Immature natural killer cell (primary cell): Measurements from ENCODE around the gene LRMDA. TPM values are rescaled to one million over a fixed set of nuclear protein-coding genes. Genes with fewer than 3 reads are reported as not detected.

Source experiments
- DNase-seq, 3 donors: peaks; one replicate each; pipeline ENCODE4 v3.0.0; 2022; ENCODE audit warnings: mixed read lengths in 1 of 3
- H3K27ac Mint-ChIP-seq, 6 donors: one replicate each; pipeline ENCODE4 v1.8.0; 2020; ENCODE audit warnings: mixed read lengths in 6 of 6, mild to moderate bottlenecking in 5 of 6, inconsistent platforms in 4 of 6, moderate library complexity in 3 of 6
- H3K27me3 Mint-ChIP-seq, 3 donors: one replicate each; pipeline ENCODE4 v1.8.0; 2020 to 2021; ENCODE audit warnings: low read depth in 3 of 3, mild to moderate bottlenecking in 3 of 3, mixed read lengths in 3 of 3, moderate library complexity in 3 of 3, inconsistent platforms in 1 of 3
- H3K36me3 Mint-ChIP-seq, 3 donors: one replicate each; pipeline ENCODE4 v1.8.0; 2020; ENCODE audit warnings: mixed read lengths in 3 of 3, inconsistent platforms in 2 of 3, mild to moderate bottlenecking in 2 of 3
- H3K4me1 Mint-ChIP-seq, 2 donors: one replicate each; pipeline ENCODE4 v1.8.0; 2020; ENCODE audit warnings: inconsistent platforms in 2 of 2, mild to moderate bottlenecking in 2 of 2, mixed read lengths in 2 of 2, moderate library complexity in 1 of 2
- H3K4me3 Mint-ChIP-seq, 5 donors: one replicate each; pipeline ENCODE4 v1.8.0; 2020; ENCODE audit warnings: mild to moderate bottlenecking in 5 of 5, mixed read lengths in 5 of 5, inconsistent platforms in 3 of 5, moderate library complexity in 3 of 5
- H3K9me3 Mint-ChIP-seq, 6 donors: one replicate each; pipeline ENCODE4 v1.8.0; 2020; ENCODE audit warnings: mild to moderate bottlenecking in 6 of 6, mixed read lengths in 6 of 6, inconsistent platforms in 4 of 6, moderate library complexity in 3 of 6
- polyA plus RNA-seq, 3 donors: library from polyadenylated mRNA; unstranded; fragments of 300-500 nt; fragmentation: Illumina TruSeq; gene quantifications; one replicate each; pipeline ENCODE4 v1.2.3, GENCODE V29; 2021

LRMDA gene
- polyA plus RNA-seq, 3 donors from 2014 or later = 1.7 to 14.2 (median 2.3) TPM

DNA sequence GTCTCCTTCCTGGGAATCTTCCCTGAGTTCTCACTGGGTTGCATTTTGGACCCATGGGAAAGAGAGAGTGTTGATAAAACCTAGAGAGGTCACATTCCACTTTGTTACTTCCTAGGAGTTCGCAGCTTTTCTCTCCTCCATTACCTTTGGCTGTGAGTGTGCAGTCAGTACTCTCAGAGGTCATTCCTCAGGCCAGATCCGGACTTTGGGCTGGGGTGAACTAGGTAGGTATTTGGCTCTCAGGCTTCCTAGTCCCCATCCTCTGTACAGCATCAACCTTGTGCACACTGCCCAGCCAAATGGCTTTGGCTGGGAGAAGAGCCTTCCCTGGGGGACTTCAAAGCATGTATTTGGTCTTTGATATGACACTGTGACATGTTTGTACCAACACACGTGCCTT lies 508.1 kb downstream of the LRMDA start:
- Mint-ChIP-seq H3K4me3 (no peak overlapping the region), H3K27me3 (peaks cover 0 to 5% (median 3%) of the 10 kb centered on the region in 3 donors), H3K4me1 (no peaks in the 10 kb centered on the region), H3K27ac (no peak overlapping the region), H3K36me3 (no peaks in the 10 kb centered on the region), H3K9me3 (peaks cover 0 to 2% (median 0%) of the 10 kb centered on the region in 6 donors)
- DNase-seq = no peak

DNA sequence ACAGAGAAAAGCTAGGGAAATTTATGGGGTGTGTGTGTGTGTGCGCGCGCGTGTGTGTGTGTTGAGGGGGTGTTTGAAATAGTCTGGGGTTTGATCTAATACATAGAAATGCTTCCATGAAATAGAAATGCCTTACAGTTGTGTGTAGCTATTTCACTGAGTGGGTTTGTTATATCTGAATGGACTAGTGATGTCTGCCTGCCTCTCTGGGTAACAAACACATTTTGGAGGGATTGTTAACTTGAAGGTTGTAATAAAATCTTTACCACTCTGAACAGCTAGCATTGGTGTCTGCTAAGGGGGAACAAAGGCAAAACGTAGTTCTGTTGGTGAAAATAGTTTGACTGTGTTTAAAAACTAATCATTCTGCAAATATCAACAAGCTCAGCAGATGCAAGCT lies 509.3 kb downstream of the LRMDA start:
- no peak for DNase-seq
- H3K27ac Mint-ChIP-seq = no peak overlapping the region
- H3K4me1 Mint-ChIP-seq = no peaks in the 10 kb centered on the region
- peaks cover 0 to 9% (median 2%) of the 10 kb centered on the region in 6 donors for H3K9me3 Mint-ChIP-seq
- peaks cover 0 to 3% (median 2%) of the 10 kb centered on the region in 3 donors for H3K27me3 Mint-ChIP-seq
- H3K36me3 Mint-ChIP-seq = no peaks in the 10 kb centered on the region
- no peak overlapping the region for H3K4me3 Mint-ChIP-seq

DNA sequence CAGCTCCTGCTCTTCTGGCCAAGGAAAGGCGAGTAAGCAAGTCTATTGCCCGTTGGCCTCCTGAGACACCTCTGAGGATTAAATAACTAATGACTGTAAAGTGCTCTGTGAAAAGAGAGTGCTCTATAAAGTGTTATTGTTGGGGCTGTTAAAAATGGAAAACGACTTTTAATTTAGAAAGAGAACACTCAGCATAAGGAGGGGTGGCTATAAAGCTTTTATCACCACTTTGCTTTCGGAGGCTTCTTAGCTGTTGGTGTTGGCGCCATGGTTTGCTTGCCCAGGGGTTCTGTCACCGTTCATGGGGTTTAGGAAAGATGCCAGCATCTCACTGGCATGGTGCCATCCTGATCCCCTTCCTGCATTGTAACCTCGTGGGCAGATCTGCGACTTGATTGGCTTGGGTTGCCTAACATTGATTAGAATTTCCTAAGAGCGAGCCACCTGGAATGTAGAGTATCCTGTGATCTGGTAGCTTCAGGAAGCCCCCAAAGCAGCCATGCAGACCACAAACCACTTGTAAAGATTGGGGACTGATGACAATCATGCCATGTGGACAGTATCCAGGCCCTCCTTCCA lies 509.9 kb downstream of the LRMDA start:
- Mint-ChIP-seq H3K36me3 (no peaks in the 10 kb centered on the region), H3K4me3 (no peak overlapping the region), H3K4me1 (no peaks in the 10 kb centered on the region), H3K9me3 (peaks cover 0 to 9% (median 2%) of the 10 kb centered on the region in 6 donors), H3K27me3 (peaks cover 0 to 5% (median 2%) of the 10 kb centered on the region in 3 donors), H3K27ac (no peak overlapping the region)
- no peak for DNase-seq

DNA sequence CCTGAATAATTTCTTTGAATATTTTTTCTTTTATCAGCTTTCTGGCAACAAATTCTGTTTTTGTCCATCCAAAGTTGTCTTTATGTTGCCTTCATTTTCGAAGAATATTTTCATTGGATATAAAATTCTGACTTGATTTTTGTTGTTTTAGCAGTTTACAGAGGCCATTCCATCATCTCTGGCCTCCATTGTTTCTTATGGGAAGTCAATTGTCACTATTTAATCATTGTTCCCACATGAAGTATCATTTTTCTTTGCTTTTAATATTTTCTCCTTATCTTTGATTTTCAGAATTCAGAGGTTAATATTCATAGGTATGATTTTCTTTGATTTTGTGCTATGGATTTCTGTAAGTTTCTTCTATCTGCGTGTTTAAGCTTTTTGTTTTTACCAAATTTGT lies 512.6 kb downstream of the LRMDA start:
- H3K27me3 Mint-ChIP-seq = peaks cover 0 to 5% (median 2%) of the 10 kb centered on the region in 3 donors
- DNase-seq = no peak
- H3K9me3 Mint-ChIP-seq = peaks cover 0 to 9% (median 2%) of the 10 kb centered on the region in 6 donors
- no peaks in the 10 kb centered on the region for H3K4me1 Mint-ChIP-seq
- H3K27ac Mint-ChIP-seq = no peak overlapping the region
- H3K36me3 Mint-ChIP-seq = no peaks in the 10 kb centered on the region
- H3K4me3 Mint-ChIP-seq = no peak overlapping the region

DNA sequence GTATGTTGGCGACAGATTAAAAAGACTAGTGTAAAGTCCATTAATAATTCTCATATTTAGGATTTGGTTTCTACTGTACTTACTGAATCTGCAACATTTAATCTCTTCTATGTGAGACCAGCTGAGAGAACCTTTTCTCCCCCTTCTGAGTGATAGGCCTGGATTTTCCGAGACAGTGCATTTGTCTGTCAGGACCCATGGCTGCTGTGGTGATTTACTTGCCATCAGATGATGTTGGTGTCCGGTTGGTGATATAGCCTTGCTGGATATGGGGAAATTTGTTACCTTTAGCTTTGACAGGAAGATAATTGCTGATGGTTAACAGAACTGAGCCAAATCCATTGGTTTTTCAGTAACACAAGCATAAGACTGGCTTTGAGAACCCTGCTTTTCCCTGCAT lies 517.2 kb downstream of the LRMDA start:
- H3K27ac Mint-ChIP-seq = no peak overlapping the region
- no peaks in the 10 kb centered on the region for H3K36me3 Mint-ChIP-seq
- no peak overlapping the region for H3K4me3 Mint-ChIP-seq
- no peaks in the 10 kb centered on the region for H3K4me1 Mint-ChIP-seq
- peaks cover 2 to 4% (median 2%) of the 10 kb centered on the region in 3 donors for H3K27me3 Mint-ChIP-seq
- peaks cover 0 to 9% (median 2%) of the 10 kb centered on the region in 6 donors for H3K9me3 Mint-ChIP-seq
- no peak for DNase-seq

DNA sequence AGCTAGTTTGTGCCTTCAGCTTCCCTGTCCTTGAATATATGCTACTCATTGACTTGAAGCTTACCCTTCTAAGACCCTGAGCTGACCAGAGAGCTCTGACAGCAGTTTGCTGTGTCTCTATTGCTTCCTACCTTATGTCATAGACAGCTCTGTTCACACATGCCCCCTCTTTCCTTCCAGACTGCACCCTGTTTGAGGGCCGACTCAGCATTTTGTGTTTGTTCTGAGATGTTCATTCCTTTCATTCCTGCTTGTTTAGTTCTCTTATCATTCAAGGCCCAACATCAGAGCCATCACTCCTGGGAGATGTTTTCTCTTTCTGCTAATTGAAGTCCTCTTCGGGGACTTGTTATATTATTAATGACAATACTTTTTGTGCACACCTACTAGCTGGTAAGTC lies 518.9 kb downstream of the LRMDA start:
- Mint-ChIP-seq H3K4me3 (no peak overlapping the region), H3K4me1 (no peaks in the 10 kb centered on the region), H3K36me3 (no peaks in the 10 kb centered on the region), H3K9me3 (peaks cover 0 to 2% (median 1%) of the 10 kb centered on the region in 6 donors), H3K27ac (no peak overlapping the region), H3K27me3 (peaks cover 2 to 4% (median 2%) of the 10 kb centered on the region in 3 donors)
- DNase-seq = no peak

DNA sequence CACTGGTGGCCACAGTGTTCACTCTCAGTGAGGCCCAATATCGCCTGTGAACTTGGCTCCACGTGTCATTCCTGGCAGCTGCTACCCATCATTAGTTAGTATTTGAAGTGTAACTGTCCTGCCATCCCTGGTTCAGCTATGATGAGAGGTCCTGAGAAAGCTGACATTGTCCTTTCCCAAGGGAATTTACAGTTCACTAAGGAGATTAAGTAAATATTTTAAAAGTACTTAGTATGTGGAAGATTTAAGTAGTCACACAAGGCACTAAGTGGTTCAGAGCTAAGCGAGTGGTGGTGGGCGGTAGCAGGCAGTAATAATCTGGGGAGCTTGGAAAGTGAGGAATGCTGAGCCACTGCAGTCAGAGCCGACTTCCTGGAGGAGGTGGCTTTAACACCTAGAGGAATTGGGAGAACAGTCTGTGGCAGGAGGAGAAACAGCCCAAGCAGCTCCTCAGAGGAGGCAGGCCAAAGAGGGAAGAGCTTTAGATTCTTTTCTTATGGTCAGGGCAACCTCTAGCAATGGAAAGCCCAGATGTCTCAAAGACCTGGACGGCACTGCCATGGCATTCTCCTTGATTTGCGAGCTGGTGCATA lies 519.7 kb downstream of the LRMDA start:
- Mint-ChIP-seq H3K27ac (no peak overlapping the region), H3K9me3 (peaks cover 0 to 2% (median 0%) of the 10 kb centered on the region in 6 donors), H3K4me1 (no peaks in the 10 kb centered on the region), H3K36me3 (no peaks in the 10 kb centered on the region), H3K27me3 (peaks cover 2 to 4% (median 2%) of the 10 kb centered on the region in 3 donors), H3K4me3 (no peak overlapping the region)
- no peak for DNase-seq

DNA sequence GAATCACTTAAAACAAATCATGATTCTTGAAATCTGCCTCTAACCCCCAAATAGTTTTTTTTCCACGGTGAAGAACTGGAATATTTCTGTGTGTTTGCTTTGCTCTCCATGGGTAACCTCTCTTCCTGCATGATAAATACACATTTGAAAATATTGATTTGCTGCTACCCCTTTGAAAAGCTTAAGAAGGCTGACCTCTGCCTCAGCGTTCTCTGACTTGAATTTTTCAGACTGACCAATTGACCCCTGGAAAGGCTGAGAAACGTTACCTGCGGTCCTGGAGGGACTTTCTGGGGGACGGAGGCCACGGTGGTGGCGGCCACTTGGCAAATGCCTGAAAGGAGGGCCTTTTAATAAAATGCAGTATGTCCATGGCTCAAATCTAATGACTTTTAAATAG lies 520.2 kb downstream of the LRMDA start:
- DNase-seq = no peak
- Mint-ChIP-seq H3K27ac (no peak overlapping the region), H3K9me3 (peaks cover 0 to under 1% (median 0%) of the 10 kb centered on the region in 6 donors), H3K36me3 (no peaks in the 10 kb centered on the region), H3K4me3 (no peak overlapping the region), H3K27me3 (peaks cover 0 to 5% (median 4%) of the 10 kb centered on the region in 3 donors), H3K4me1 (no peaks in the 10 kb centered on the region)

DNA sequence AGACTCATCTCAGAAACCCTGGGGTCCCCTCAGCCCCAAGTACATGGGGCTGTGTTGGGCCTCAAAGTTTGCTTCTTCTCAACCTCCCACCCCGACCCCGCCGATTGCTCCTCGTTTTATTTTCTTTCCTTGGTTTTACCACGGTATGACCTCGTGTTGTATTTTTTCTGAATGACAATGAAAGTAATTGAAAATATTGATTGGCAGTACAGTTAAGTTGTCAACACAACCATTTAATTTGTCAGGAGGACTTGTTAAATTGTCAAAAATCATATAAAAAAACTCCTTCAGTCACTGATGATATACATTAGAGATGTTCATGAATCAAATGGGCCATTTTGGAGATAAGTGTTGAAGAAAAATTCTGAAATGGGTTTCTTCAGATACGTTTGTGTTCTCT lies 520.7 kb downstream of the LRMDA start:
- H3K27me3 Mint-ChIP-seq = peaks cover 0 to 5% (median 4%) of the 10 kb centered on the region in 3 donors
- H3K4me3 Mint-ChIP-seq = no peak overlapping the region

DNA sequence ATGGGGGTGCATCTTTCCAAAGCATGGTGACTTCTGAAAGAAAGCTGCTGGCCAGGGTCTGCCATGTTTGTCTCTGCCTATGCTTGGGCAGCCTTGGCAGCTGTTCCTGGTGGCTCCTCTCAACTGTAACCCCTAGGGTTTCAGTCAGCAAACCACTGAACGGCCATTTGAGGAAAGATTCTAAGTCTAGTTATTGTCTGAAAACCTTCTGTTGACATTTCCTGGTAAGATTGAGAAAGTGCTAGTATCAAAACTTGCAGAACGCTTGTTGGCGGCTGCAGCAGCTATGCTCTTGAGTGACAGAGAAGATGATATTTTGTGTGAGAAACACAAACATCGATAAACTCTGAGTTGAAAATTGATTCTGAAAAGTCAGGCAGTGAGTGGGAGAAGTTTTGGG lies 523.1 kb downstream of the LRMDA start:
- no peaks in the 10 kb centered on the region for H3K9me3 Mint-ChIP-seq
- no peaks in the 10 kb centered on the region for H3K4me1 Mint-ChIP-seq
- H3K4me3 Mint-ChIP-seq = no peak overlapping the region
- peaks cover 0 to 5% (median 4%) of the 10 kb centered on the region in 3 donors for H3K27me3 Mint-ChIP-seq
- no peaks in the 10 kb centered on the region for H3K36me3 Mint-ChIP-seq
- no peak for DNase-seq
- H3K27ac Mint-ChIP-seq = no peak overlapping the region

More for the DNA sequence above, 520.7 kb downstream of the LRMDA start:
- Mint-ChIP-seq H3K9me3 (no peaks in the 10 kb centered on the region), H3K4me1 (no peaks in the 10 kb centered on the region), H3K36me3 (no peaks in the 10 kb centered on the region), H3K27ac (no peak overlapping the region)
- DNase-seq = no peak

DNA sequence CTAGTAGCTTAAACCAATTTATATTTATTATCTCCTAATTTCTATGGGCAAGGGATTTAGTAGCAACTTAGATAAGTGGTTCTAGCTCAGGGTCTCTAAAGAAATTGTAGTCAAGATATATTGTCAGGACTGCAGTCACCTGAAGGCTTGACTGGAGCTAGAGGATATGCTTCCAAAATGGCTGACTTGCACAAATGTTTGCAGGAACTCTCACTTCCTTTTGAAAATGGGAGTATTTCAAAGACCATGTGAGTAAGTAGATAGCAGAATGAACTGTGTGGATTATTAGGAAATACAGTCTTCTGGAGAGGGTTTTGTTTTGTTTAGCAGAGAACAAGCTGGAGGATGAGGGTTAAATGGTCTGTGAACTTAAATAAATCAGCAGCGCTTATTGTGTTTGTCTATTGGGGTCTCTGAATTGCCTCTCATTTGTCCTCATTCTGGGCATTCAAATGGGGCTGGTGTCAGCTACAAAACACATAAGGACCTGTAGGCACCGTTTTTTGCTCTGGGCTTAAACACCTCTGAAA lies 524.6 kb downstream of the LRMDA start:
- H3K27ac Mint-ChIP-seq = no peak overlapping the region
- DNase-seq = no peak
- H3K4me3 Mint-ChIP-seq = no peak overlapping the region
- no peaks in the 10 kb centered on the region for H3K9me3 Mint-ChIP-seq
- no peaks in the 10 kb centered on the region for H3K36me3 Mint-ChIP-seq
- peaks cover 0 to 5% (median 2%) of the 10 kb centered on the region in 3 donors for H3K27me3 Mint-ChIP-seq
- H3K4me1 Mint-ChIP-seq = no peaks in the 10 kb centered on the region

DNA sequence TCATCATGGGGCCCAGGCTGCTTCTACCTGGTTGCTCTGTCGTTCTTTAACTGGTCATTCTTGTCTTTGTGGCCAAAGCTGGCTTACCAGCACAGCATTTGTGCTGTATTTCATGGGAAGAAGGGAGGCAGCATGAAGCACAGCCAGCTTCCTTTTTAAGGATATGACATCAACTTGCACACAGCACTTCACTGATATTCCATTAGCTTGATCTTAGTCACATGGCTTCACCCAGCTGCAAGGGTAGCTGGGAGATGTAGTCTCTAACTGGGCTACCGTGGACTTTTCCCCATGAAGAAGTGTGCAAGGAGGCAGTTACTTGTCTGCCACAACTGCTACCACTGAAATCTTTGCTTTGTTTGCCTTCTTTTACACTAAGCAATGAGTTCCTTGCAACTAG lies 525.2 kb downstream of the LRMDA start:
- Mint-ChIP-seq H3K9me3 (no peaks in the 10 kb centered on the region), H3K27ac (no peak overlapping the region), H3K27me3 (peaks cover 0 to 5% (median 0%) of the 10 kb centered on the region in 3 donors), H3K4me3 (no peak overlapping the region), H3K36me3 (no peaks in the 10 kb centered on the region), H3K4me1 (no peaks in the 10 kb centered on the region)
- DNase-seq = no peak

DNA sequence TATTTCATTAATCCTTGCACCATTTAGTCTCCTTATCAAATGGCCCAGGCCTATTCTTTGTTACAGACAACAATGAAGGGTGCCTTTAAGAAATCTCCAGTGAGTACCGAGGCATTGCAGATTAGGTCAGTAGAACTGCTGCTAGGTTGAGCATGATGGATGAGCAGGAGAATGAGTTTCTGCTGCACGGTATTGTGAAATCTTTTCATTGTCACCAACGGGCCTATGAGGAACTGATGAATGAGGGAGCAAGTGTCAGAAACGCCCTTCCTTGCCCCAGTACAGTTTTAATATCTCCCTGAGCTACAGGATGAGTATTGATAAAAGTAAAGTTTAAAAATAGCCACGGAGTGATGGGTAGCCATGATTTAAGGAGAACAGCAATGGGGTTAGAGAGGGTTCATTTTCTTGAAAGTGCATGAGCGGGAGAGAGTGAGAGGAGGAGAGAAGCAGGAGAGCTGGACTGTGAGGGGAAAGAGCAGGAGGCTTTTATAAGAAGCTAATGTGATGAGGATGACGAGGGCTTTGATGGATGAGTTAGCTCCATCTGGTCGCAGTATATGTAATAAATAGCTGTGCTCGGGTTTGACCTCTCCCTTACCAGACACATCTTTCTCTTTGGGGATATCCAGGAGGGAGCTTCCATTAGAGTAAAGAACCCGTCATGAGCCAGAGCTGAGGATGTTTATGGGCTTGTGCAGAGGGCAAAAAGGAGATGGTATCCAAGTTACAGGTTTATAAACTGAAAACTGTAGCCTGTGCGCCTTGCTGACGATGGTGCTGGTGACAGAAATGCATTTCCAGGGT lies 526.1 kb downstream of the LRMDA start:
- no peak for DNase-seq
- Mint-ChIP-seq H3K9me3 (no peaks in the 10 kb centered on the region), H3K4me1 (no peaks in the 10 kb centered on the region), H3K4me3 (no peak overlapping the region), H3K27ac (no peak overlapping the region), H3K36me3 (no peaks in the 10 kb centered on the region), H3K27me3 (peaks cover 0 to 5% (median 0%) of the 10 kb centered on the region in 3 donors)

DNA sequence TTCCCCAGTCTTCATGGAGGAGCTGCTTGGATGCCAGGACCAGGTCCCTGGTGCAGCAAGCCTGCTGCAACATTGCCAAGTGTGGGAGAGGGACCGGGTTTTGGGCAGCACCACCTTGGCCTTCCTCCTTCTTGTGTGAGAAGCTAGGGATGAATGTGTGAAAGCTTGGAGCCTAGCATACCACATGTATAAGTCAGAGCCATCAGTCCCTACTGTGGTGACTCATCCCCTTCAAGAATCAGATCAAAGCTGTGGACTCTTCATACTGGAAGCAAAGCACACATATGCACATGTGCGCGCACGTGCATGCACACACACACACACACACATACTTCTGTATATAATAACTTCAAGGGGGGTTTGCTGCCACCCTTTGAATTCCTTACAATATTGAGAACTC lies 527.8 kb downstream of the LRMDA start:
- DNase-seq = no peak

More for the DNA sequence above, 527.8 kb downstream of the LRMDA start:
- Mint-ChIP-seq H3K9me3 (peaks cover 0 to 2% (median 0%) of the 10 kb centered on the region in 6 donors), H3K27ac (no peak overlapping the region), H3K4me1 (no peaks in the 10 kb centered on the region), H3K4me3 (no peak overlapping the region), H3K36me3 (no peaks in the 10 kb centered on the region), H3K27me3 (peaks cover 0 to 5% (median 0%) of the 10 kb centered on the region in 3 donors)
